Karpas-422 (cell line): ENCODE results near the gene LAMTOR5. TPM values are rescaled to one million over a fixed set of nuclear protein-coding genes. Genes with fewer than 3 reads are reported as not detected.

Experiments
- DNase-seq: peaks from one replicate; pipeline ENCODE4 v3.0.0-alpha.2; 2015
- H2AFZ ChIP-seq: fragments of 200-600 bp; sonication (generic); 2 replicates; pipeline ENCODE4 v1.6.1; 2014; ENCODE audit warnings: antibody characterized with exemption, low read length, mixed read lengths
- H3K27ac ChIP-seq: fragments of 200-600 bp; sonication (generic); 2 replicates; pipeline ENCODE4 v1.5.1; 2014; ENCODE audit warnings: mild to moderate bottlenecking, low read length, moderate library complexity
- H3K27me3 ChIP-seq: fragments of 200-600 bp; sonication (generic); 2 replicates; pipeline ENCODE4 v1.6.1; 2014; ENCODE audit warnings: low read length, mixed read lengths
- H3K36me3 ChIP-seq: fragments of 200-600 bp; sonication (generic); 2 replicates; pipeline ENCODE4 v1.6.1; 2014; ENCODE audit warnings: low read length, mixed read lengths; ENCODE audit not compliant: insufficient read depth
- H3K4me1 ChIP-seq: fragments of 200-600 bp; sonication (generic); 2 replicates; pipeline ENCODE4 v1.6.1; 2014; ENCODE audit warnings: mild to moderate bottlenecking, low read length, mixed read lengths
- H3K4me2 ChIP-seq: fragments of 200-600 bp; sonication (generic); 2 replicates; pipeline ENCODE4 v1.6.1; 2014; ENCODE audit warnings: low read length, low read depth, mild to moderate bottlenecking; ENCODE audit not compliant: poor library complexity, severe bottlenecking
- H3K4me3 ChIP-seq: fragments of 200-600 bp; sonication (generic); 2 replicates; pipeline ENCODE4 v1.5.1; 2014; ENCODE audit warnings: mild to moderate bottlenecking, antibody characterized with exemption, low read length, mixed read lengths
- H3K79me2 ChIP-seq: fragments of 200-600 bp; sonication (generic); 2 replicates; pipeline ENCODE4 v1.6.1; 2014; ENCODE audit warnings: mild to moderate bottlenecking, low read length, mixed read lengths
- H3K9ac ChIP-seq: fragments of 200-600 bp; sonication (generic); 2 replicates; pipeline ENCODE4 v1.6.0; 2014; ENCODE audit warnings: low read length
- H3K9me2 ChIP-seq: fragments of 200-600 bp; sonication (generic), shearing (Covaris generic); replicated peaks from 2 replicates; pipeline ENCODE4 v1.6.0; 2014; ENCODE audit warnings: mild to moderate bottlenecking, low read length, moderate library complexity; ENCODE audit not compliant: insufficient read depth
- H3K9me3 ChIP-seq: fragments of 300-700, 200-600 bp; sonication (generic); 2 replicates; pipeline ENCODE4 v1.6.1; 2014; ENCODE audit warnings: low read length, mixed read lengths
- H4K20me1 ChIP-seq: fragments of 200-600 bp; sonication (generic); 2 replicates; pipeline ENCODE4 v1.6.1; 2014; ENCODE audit warnings: mild to moderate bottlenecking, antibody characterized with exemption, low read length, low read depth; ENCODE audit not compliant: insufficient read depth
- total RNA-seq: library from RNA; depleted of rRNA; stranded (reverse); fragments of >200 nt; shearing (Covaris generic); gene quantifications from 2 replicates; pipeline ENCODE4 v1.2.3, GENCODE V29; 2014; ENCODE audit warnings: low replicate concordance

Gene LAMTOR5
- total RNA-seq, 1 experiment from 2014 or later = 401 TPM

- Histone ChIP-seq H2AFZ (no peak overlapping the region), H3K4me1 (peaks cover 53% of the 10 kb centered on the region), H3K27ac (peak overlapping the region; percentile 99), H3K4me3 (no peak overlapping the region), H4K20me1 (no peaks in the 10 kb centered on the region), H3K27me3 (no peaks in the 10 kb centered on the region), H3K79me2 (peaks cover 26% of the 10 kb centered on the region), H3K9ac (no peak overlapping the region), H3K36me3 (peaks cover 38% of the 10 kb centered on the region), H3K9me2 (no peaks in the 10 kb centered on the region), H3K4me2 (no peak overlapping the region), H3K9me3 (no peaks in the 10 kb centered on the region)
- no peak for DNase-seq
These were observed 14.2 kb downstream of the LAMTOR5 start for GRCh38 chr1:110393286-110393685.

- H3K9me3 ChIP-seq = no peaks in the 10 kb centered on the region
- no peak within 1 kb of the TSS for H2AFZ ChIP-seq
- peak within 1 kb of the TSS; percentile 63 for H3K9ac ChIP-seq
- H3K27ac ChIP-seq = peak within 1 kb of the TSS; percentile 99
- no peaks in the 10 kb centered on the region for H4K20me1 ChIP-seq
- peaks cover 45% of the 10 kb centered on the region for H3K36me3 ChIP-seq
- peak within 1 kb of the TSS; percentile 75 for H3K4me2 ChIP-seq
- H3K79me2 ChIP-seq = peaks cover 33% of the 10 kb centered on the region
- DNase-seq = peak; percentile 72
- H3K4me1 ChIP-seq = peaks cover 78% of the 10 kb centered on the region
- no peaks in the 10 kb centered on the region for H3K9me2 ChIP-seq
- H3K4me3 ChIP-seq = peak within 1 kb of the TSS; percentile 64
- H3K27me3 ChIP-seq = no peaks in the 10 kb centered on the region
These were observed 16.7 kb downstream of the LAMTOR5 start, which contains the start of gene SLC16A4 for GRCh38 chr1:110390692-110391245. Gene SLC16A4, minus strand, starts transcription at chr1:110391026. Its CDS starts 1,703 bp downstream, at chr1:110389323.

- DNase-seq = peak; percentile 61
- Histone ChIP-seq H3K36me3 (peaks cover 42% of the 10 kb centered on the region), H3K79me2 (peaks cover 33% of the 10 kb centered on the region), H2AFZ (no peak overlapping the region), H3K27me3 (no peaks in the 10 kb centered on the region), H3K9me2 (no peaks in the 10 kb centered on the region), H3K9ac (peak overlapping the region; percentile 63), H3K4me2 (peak overlapping the region; percentile 75), H3K9me3 (no peaks in the 10 kb centered on the region), H3K4me3 (peak overlapping the region; percentile 64), H3K27ac (peak overlapping the region; percentile 99), H4K20me1 (no peaks in the 10 kb centered on the region), H3K4me1 (peaks cover 85% of the 10 kb centered on the region)
These were observed 17.4 kb downstream of the LAMTOR5 start for GRCh38 chr1:110390096-110390495.

DNA sequence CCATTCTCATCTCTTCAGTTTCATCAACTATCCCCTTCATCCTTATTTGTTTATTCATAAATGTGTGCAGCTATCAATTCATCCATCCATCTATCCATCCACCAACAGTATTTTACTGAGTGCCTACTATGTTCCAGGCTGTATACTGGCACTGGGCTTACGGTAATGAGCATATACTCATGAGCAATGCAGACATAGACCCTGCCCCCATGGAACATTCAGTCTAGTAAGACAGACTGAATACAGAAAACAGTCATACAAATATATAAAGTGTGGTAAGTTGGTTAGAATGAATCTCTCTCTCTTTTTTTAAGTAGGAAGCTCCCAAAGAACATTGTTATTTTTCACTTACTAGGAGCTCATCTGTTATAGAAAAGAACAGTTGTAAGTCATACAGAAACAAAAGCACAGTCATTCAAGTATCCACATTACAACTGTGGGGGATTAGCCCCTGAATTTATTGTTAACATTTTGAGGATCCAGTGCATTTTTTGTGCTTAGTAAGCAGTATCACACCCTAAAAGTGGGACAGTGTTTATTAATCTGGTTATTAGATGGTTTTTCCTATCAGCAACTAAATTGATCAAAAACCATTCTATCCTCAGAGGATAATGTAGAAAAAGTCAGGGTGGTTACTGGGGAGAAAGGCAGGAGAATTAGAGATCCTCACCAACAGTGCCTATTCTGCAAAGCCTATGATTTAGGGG is 20.3 kb downstream of the LAMTOR5 start:
- Histone ChIP-seq H3K9me3 (no peaks in the 10 kb centered on the region), H3K4me3 (peak overlapping the region; percentile 11), H3K27me3 (no peaks in the 10 kb centered on the region), H3K9me2 (no peaks in the 10 kb centered on the region), H3K36me3 (peaks cover 33% of the 10 kb centered on the region), H2AFZ (no peak overlapping the region), H3K4me1 (peaks cover 97% of the 10 kb centered on the region), H3K79me2 (peaks cover 31% of the 10 kb centered on the region), H3K4me2 (peak overlapping the region; percentile 75), H3K9ac (peak overlapping the region; percentile 63), H3K27ac (peak overlapping the region; percentile 99), H4K20me1 (no peaks in the 10 kb centered on the region)
- no peak for DNase-seq

GRCh38 chr1:110385369-110385768 is 22.1 kb downstream of the LAMTOR5 start:
- Histone ChIP-seq H3K27me3 (no peaks in the 10 kb centered on the region), H3K4me3 (peak overlapping the region; percentile 49), H3K9ac (peak overlapping the region; percentile 63), H3K4me1 (peaks cover 98% of the 10 kb centered on the region), H3K9me3 (no peaks in the 10 kb centered on the region), H4K20me1 (no peaks in the 10 kb centered on the region), H2AFZ (no peak overlapping the region), H3K9me2 (no peaks in the 10 kb centered on the region), H3K79me2 (peaks cover 28% of the 10 kb centered on the region), H3K27ac (peak overlapping the region; percentile 99), H3K36me3 (peaks cover 33% of the 10 kb centered on the region), H3K4me2 (peak overlapping the region; percentile 75)
- DNase-seq = peak; percentile 88

DNA sequence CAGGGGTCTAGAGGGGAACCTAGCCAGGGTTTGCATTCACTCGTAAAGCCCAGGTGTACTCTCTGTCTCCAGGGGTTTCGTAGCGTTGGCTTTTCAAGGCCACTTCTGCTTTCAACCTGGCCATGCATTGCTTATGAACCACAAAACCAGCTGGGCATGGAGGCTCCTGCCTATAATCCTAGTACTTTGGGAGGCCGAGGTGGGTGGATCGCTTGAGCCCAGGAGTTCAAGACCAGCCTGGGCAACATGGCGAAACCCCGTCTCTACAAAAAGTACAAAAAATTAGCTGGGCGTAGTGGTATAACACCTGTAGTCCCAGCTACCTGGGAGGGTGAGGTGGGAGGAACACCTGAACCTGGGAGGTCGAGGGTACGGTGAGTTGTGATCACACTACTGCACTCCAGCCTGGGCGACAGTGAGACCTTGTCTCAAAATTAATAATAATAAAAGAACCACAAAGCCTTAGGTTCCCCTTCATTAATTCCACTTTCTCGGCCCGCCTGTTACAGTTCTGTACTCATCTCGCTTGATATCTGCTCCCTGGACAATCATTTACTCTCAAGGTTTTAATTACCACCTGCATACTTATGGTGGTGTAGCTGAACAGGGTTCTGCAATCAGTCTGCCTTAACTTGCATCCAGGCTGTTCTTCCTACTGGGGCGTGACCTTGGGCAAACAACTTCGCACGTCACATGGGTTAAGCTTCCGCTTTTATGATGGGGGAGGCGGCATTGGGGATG is 22.7 kb downstream of the LAMTOR5 start:
- H3K4me3 ChIP-seq = peak overlapping the region; percentile 49
- H3K79me2 ChIP-seq = peaks cover 22% of the 10 kb centered on the region
- no peak overlapping the region for H2AFZ ChIP-seq
- no peaks in the 10 kb centered on the region for H3K27me3 ChIP-seq
- H3K9me2 ChIP-seq = no peaks in the 10 kb centered on the region
- H3K27ac ChIP-seq = peak overlapping the region; percentile 99
- no peaks in the 10 kb centered on the region for H3K9me3 ChIP-seq
- DNase-seq = peak; percentile 97
- peak overlapping the region; percentile 68 for H3K9ac ChIP-seq
- no peaks in the 10 kb centered on the region for H4K20me1 ChIP-seq
- H3K36me3 ChIP-seq = peaks cover 38% of the 10 kb centered on the region
- peak overlapping the region; percentile 75 for H3K4me2 ChIP-seq
- peaks cover 98% of the 10 kb centered on the region for H3K4me1 ChIP-seq

DNA sequence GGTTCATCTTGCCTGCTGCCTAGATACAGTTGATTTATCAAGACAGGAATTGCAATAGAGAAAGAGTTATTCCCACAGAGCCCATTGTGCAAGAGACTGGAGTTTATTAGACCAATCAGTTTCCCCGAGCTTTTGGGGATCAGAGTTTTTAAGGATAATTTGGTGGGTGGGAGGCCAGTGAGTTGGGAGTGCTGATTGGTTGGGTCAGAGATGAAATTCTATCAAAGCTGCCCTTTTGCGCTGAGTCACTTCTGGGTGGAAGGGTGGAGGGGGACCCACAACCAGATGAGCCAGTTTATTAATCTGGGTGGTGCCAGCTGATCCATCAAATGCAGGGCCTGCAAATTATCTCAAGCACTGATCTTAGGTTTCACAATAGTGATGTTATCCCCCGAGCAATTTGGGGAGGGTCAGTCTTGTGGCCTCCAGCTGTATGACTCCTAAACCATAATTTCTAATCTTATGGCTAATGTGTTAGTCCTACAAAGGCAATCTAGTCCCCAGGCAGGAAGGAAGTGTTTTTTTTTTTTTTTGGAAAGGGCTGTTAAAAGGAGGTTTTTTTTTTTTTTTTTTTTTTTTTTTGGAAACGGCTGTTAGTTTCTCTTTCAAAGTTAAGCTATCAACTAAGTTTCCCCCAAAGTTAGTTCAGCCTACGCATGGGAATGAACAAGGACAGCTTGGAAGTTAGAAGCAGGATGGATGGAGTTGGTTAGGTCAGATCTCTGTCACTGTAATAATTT is 24.1 kb downstream of the LAMTOR5 start:
- peaks cover 98% of the 10 kb centered on the region for H3K4me1 ChIP-seq
- H3K27me3 ChIP-seq = no peaks in the 10 kb centered on the region
- H3K9ac ChIP-seq = peak overlapping the region; percentile 68
- H3K79me2 ChIP-seq = peaks cover 18% of the 10 kb centered on the region
- H3K27ac ChIP-seq = peak overlapping the region; percentile 99
- no peak overlapping the region for H2AFZ ChIP-seq
- peak overlapping the region; percentile 49 for H3K4me3 ChIP-seq
- peaks cover 41% of the 10 kb centered on the region for H3K36me3 ChIP-seq
- no peaks in the 10 kb centered on the region for H4K20me1 ChIP-seq
- peak overlapping the region; percentile 75 for H3K4me2 ChIP-seq
- H3K9me2 ChIP-seq = no peaks in the 10 kb centered on the region
- DNase-seq = peak; percentile 75
- no peaks in the 10 kb centered on the region for H3K9me3 ChIP-seq
